Aorta (tissue), 5 donors: ENCODE measurements around the gene CLEC4F. TPM values are rescaled to one million over a fixed set of nuclear protein-coding genes. Genes with fewer than 3 reads are reported as not detected.
"Not testable (repeated sequence)": the region's sequence is repeated elsewhere in the genome, so short reads cannot be mapped to it uniquely, and the experiment has no call there.

Source experiments
- ATAC-seq: fragments of 200-7000 bp; cut with Tn5 transposase; one replicate; pipeline ENCODE4 v1.9.1; 2022; ENCODE audit warnings: moderate library complexity; ENCODE audit not compliant: low FRiP score
- DNase-seq, 2 donors: peaks; one replicate each; pipeline ENCODE4 v3.0.0-alpha.2; 2020
- H3K27ac ChIP-seq, 2 donors: one replicate each; pipeline ENCODE4 v1.5.1; 2013; ENCODE audit warnings: low read length in 2 of 2, mild to moderate bottlenecking in 2 of 2, moderate library complexity in 2 of 2, control low read depth in 1 of 2, inconsistent platforms in 1 of 2, low read depth in 1 of 2
- H3K27me3 ChIP-seq, 2 donors: one replicate each; pipeline ENCODE4 v1.6.1; 2013; ENCODE audit warnings: control low read depth in 1 of 2, low read length in 1 of 2, mild to moderate bottlenecking in 1 of 2, moderate library complexity in 1 of 2; ENCODE audit not compliant: insufficient read depth in 2 of 2, control insufficient read depth in 1 of 2
- H3K36me3 ChIP-seq, 2 donors: one replicate each; pipeline ENCODE4 v1.6.1; 2013; ENCODE audit warnings: control low read depth in 1 of 2, low read length in 1 of 2, mild to moderate bottlenecking in 1 of 2; ENCODE audit not compliant: insufficient read depth in 2 of 2, control insufficient read depth in 1 of 2
- H3K4me1 ChIP-seq, 2 donors: one replicate each; pipeline ENCODE4 v1.6.1; 2013; ENCODE audit warnings: low read length in 2 of 2, control low read depth in 1 of 2, mild to moderate bottlenecking in 1 of 2, moderate library complexity in 1 of 2; ENCODE audit not compliant: insufficient read depth in 2 of 2, control insufficient read depth in 1 of 2
- H3K4me3 ChIP-seq, 2 donors: one replicate each; pipeline ENCODE4 v1.5.1; 2013; ENCODE audit warnings: low read length in 2 of 2, control low read depth in 1 of 2, mild to moderate bottlenecking in 1 of 2
- H3K9me3 ChIP-seq: one replicate; pipeline ENCODE4 v1.6.1; 2013; ENCODE audit warnings: mild to moderate bottlenecking, low read length; ENCODE audit not compliant: control insufficient read depth
- WGBS, 2 donors: extraction: QIAGEN DNeasy Blood & Tissue Kit; methylation state at CpG; one replicate each; pipeline ENCODE4 v1.1.7; 2013; 5-methylcytosine and 5-hydroxymethylcytosine counted together
- intact Hi-C, 2 donors: fragments of 100-400 bp; cut with DNase I; formaldehyde crosslinking; loops; one replicate each; pipeline versions ENCODE4 v1.14.2 to v1.15.0; 2022
- polyA plus RNA-seq, 2 donors: library from polyadenylated mRNA; stranded (reverse); fragments of 200-250 nt; gene quantifications; one replicate each; pipeline ENCODE4 v1.2.3, GENCODE V29; 2013
- total RNA-seq, 2 donors: library from RNA; stranded (reverse); fragmentation: NEBNext Ultra II Directional; extraction: Animal tissue kit (Norgen Biotek cat#: 25700); gene quantifications; one replicate each; pipeline ENCODE4 v1.2.1, GENCODE V29; 2021
- donor health status: healthy with polysubstance abuse.
- donor health status: Bipolar disorder and iron deficiency.
- donor health status: DM: no; HTN: no; CAD: no.
- donor health status: DM: no; HTN: no; CAD: no.
- donor health status: DM: yes; HTN: yes; CAD: no.

The CLEC4F gene
- total and polyA plus RNA-seq, 4 donors = 0.72 TPM; not detected in 3

DNA sequence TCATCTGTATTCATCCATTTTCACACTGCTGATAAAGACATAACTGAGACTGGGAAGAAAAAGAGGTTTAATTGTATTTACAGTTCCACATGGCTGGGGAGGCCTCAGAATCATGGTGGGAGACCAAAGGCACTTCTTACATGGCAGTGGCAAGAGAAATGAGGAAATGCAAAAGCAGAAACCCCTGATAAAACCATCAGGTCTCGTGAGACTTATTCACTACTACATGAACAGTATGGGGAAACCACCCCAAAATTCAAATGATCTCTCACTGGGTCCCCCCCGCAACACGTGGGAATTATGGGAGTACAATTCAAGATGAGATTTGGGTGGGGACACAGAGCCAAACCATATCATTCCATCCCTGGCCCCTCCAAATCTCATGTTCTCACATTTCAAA, 22.4 kb downstream of the CLEC4F start:
- H3K27ac ChIP-seq, H3K4me3 ChIP-seq, H3K4me1 ChIP-seq, H3K36me3 ChIP-seq, ATAC-seq, H3K27me3 ChIP-seq, DNase-seq, H3K9me3 ChIP-seq, intact Hi-C loops: not testable (repeated sequence)
- 73 to 88% methylated on average over 3 of the region's 3 CpGs for WGBS, 2 donors

GRCh38 chr2:70797506-70797905, 22.9 kb downstream of the CLEC4F start:
- Histone ChIP-seq H3K9me3 (peaks cover 8% of the 10 kb centered on the region), H3K27me3 (no peaks in the 10 kb centered on the region), H3K4me3 (no peak overlapping the region), H3K36me3 (no peaks in the 10 kb centered on the region), H3K4me1 (no peaks in the 10 kb centered on the region), H3K27ac (no peak overlapping the region)
- 36 to 48% methylated on average over 2 of the region's 2 CpGs for WGBS, 2 donors
- intact Hi-C loops = no loop called here
- no peak for ATAC-seq
- no peak for DNase-seq

DNA sequence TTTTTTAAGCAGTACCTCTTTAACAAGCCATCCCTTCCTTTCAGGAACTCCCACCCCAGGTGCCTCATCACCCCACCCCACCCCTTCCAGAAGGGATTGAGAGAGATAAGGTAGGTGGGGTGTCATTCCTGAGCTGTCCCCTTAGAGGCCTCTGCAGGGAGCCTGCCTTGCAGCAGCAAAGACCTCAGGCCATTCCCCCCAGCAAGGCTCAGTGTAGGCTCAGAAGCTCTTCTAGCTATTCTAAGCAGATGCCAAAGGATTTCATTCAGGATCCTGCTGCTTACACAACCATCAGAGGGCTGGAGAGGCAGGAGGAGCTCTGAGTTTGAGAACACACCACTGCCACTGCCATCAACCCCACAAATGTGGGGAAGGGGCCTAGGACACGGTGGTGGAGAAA, 24.1 kb downstream of the CLEC4F start:
- H3K36me3 ChIP-seq = no peaks in the 10 kb centered on the region
- H3K9me3 ChIP-seq = peaks cover 8% of the 10 kb centered on the region
- ATAC-seq = no peak
- H3K27ac ChIP-seq = no peak overlapping the region
- no peaks in the 10 kb centered on the region for H3K4me1 ChIP-seq
- peaks cover 0 to 1% of the 10 kb centered on the region in 2 donors for H3K27me3 ChIP-seq
- intact Hi-C loops = no loop called here
- 76 to 78% methylated on average over 1 of the region's 1 CpG for WGBS, 2 donors
- DNase-seq = no peak
- no peak overlapping the region for H3K4me3 ChIP-seq

DNA sequence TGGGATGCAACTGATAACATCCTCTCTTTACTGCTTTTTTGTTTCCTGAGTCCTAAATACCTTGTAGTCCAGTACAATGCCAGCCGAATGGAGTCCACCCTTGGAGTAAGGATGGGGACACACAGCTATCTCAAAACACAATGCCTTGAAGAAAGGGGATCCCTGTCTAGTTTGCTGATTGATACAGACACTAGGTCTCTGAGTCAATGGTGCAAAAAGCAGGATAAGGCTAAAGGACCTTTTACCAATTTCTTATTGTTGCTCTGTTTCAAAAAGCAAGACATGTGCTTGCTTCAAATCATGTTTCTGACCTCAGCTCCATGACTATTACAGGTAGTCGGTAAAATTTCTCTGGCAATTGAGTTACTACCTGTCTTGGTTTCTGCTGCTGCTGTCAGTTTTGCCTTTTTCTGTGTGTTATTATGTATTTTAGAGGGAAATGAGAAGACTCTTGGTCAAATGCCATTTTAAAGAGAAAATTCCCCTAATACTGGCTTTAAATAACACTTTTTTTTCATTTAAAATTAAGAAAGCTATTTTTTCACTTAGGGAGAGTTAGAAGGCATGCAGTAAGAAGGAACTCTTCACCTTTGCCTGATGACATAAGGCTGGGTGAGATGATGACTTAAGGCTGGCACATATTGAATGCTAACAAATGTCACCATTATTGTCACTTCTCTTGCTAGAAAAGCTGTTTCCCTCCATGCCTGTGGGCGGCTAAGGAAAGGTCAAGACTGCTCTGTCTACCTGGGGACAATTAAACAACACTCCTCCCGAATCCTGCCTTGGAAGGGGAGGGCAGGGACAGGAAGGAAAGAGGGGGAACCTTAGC, 25.0 kb downstream of the CLEC4F start:
- Histone ChIP-seq H3K36me3 (no peaks in the 10 kb centered on the region), H3K27ac (no peak overlapping the region), H3K4me3 (no peak overlapping the region), H3K4me1 (no peaks in the 10 kb centered on the region), H3K27me3 (peaks cover 0 to 1% of the 10 kb centered on the region in 2 donors), H3K9me3 (peaks cover 5% of the 10 kb centered on the region)
- ATAC-seq (no peak), DNase-seq (no peak)
- intact Hi-C loops = no loop called here
- WGBS, 2 donors = 66% methylated on average over 4 of the region's 4 CpGs

- ATAC-seq = no peak
- H3K36me3 ChIP-seq = no peaks in the 10 kb centered on the region
- 77 to 80% methylated on average over 2 of the region's 2 CpGs for WGBS, 2 donors
- intact Hi-C loops = no loop called here
- H3K4me3 ChIP-seq = no peak overlapping the region
- no peaks in the 10 kb centered on the region for H3K4me1 ChIP-seq
- H3K27ac ChIP-seq = no peak overlapping the region
- peaks cover 0 to 1% of the 10 kb centered on the region in 2 donors for H3K27me3 ChIP-seq
- no peak for DNase-seq
- H3K9me3 ChIP-seq = peaks cover 1% of the 10 kb centered on the region
Measured at GRCh38 chr2:70793450-70793849, 26.9 kb downstream of the CLEC4F start.

DNA sequence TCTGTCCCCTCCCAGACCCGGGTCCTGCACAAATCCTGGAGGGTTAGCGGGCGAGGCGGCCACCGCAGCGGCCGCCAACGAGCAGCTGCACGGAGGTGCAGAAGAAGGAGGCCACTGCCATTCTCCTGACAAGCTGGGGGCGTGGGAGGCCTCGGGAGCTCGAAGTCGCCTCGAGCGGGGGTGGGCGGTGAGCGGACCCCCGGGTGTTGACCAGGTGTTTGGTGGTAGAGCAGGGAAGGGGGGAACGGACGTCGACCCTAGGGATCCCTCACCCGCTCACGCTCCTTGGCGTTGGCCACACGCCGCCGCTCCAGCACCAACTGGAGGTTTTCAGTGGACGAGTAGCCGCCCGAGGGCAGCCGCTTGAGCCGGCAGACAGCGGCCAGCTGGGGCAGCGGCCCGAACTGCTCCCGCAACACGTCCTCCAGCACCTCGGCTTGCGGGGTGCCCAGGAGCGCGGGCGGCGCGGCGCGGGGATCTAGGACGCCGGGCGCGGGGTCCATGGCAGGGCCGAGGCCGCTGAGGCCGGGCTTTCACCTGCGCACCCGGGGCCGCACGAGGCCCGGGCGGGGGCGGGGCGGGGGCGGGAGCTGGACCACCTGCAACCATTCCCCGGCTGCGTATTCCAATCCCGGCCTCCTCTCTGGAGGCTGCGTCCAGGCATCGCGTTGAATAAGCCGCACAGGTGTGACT, 30.1 kb downstream of the CLEC4F start, which contains the start of gene FIGLA:
Gene FIGLA (minus strand): TSS at position 508 of the 693 bp plus-strand sequence. CDS start 5 bp downstream, at position 503.
- no peak within 1 kb of the TSS for H3K27ac ChIP-seq
- peaks cover 0 to 1% of the 10 kb centered on the region in 2 donors for H3K27me3 ChIP-seq
- WGBS, 2 donors = 3 to 4% methylated on average over 32 to 69 of the region's 69 CpGs
- no peaks in the 10 kb centered on the region for H3K4me1 ChIP-seq
- DNase-seq (no peak), ATAC-seq (peak; percentile 40)
- H3K36me3 ChIP-seq = no peaks in the 10 kb centered on the region
- H3K9me3 ChIP-seq = peaks cover 1% of the 10 kb centered on the region
- intact Hi-C loops = no loop called here
- H3K4me3 ChIP-seq = peak within 1 kb of the TSS in 1 of 2 donors; percentile 1

DNA sequence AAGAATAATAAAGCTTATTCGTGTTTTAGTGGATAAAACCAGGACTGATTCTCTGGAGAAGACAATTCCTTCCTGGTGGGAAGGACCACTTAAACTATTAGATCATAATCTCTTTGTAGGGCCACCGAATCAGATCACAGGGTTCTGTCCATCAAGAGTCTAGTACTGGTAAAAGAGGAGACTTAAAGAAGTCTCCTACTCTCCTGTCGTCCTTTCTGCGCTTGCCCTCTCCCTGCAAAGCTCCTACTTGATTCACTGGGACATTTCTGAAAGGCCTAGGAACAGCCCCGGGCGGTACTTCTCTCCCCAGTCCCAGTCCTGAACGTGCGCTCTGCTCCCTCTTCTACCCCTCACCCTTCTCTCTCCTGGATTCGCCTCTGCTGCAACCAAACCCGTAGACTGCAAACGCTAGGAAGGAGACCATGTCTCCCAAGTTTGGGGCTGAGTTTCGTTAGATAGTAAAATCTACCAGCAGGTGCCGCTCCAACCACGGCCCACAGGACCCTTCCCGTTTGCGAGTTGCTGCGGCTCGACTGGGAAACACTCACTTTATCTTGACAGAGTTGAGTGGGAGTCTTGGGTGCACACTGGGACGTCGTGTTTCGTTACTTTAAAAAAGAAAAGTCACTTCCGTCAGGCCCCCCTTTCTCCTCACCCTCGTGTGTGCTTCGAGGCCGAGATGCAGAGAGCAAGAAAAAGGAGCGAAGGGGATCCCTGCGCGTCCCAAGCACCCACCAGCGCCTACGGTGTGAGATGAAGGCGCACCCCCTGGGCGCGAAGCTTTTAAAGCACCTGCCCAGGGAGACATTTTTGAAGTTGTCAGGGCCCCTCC, 30.9 kb downstream of the CLEC4F start:
- ATAC-seq (peak; percentile 70), DNase-seq (peak; percentile 78 to 82)
- intact Hi-C loops = no loop called here
- Histone ChIP-seq H3K4me1 (no peaks in the 10 kb centered on the region), H3K27ac (no peak overlapping the region), H3K4me3 (peak overlapping the region in 1 of 2 donors; percentile 1), H3K9me3 (peaks cover 1% of the 10 kb centered on the region), H3K27me3 (peaks cover 0 to 1% of the 10 kb centered on the region in 2 donors), H3K36me3 (no peaks in the 10 kb centered on the region)
- WGBS, 2 donors = 2 to 5% methylated on average over 33 of the region's 33 CpGs

DNA sequence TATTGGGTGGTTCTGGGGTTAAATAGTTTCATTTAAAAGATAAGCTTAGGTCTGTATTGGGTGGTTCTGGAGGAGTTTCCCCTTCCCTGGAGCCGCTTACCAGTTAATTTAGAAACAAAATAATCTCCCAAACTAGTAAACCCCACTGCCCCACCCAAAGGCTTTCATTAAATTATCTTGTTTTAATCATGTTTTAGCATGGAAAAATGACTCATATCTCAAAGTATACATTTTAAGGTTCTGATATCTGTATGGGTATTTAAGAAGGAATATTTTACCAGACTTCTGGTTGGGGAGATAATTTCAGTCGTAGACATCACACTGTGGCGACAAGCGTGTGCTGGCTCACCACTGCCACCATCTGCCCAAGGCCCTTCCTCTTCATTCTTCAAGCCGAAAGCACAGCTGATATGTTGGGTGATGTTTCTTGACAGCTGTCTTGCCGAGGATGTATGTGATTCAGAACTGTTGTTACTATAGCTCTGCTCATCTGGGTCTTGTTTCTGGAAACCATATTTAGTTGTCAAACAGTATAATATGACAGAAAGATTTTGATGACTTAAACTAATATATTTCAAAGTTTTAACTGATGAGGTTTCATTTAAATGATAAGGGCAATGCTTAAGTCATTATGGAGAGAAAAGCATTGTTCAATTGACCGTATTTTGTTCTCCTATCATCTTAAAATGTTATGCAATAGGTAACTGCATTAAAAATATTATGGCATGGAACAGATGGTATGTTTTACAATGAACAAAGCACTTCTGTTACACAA, 35.1 kb downstream of the CLEC4F start:
- Histone ChIP-seq H3K27ac (no peak overlapping the region), H3K4me1 (no peaks in the 10 kb centered on the region), H3K36me3 (no peaks in the 10 kb centered on the region), H3K9me3 (no peaks in the 10 kb centered on the region), H3K4me3 (no peak overlapping the region), H3K27me3 (no peaks in the 10 kb centered on the region)
- intact Hi-C loops = no loop called here
- no peak for DNase-seq
- WGBS, 2 donors = 16 to 17% methylated on average over 7 of the region's 7 CpGs
- no peak for ATAC-seq
